Stimulated activated CD4-positive, alpha-beta T cell treated with anti-CD3 and anti-CD28 coated beads, Interleukin-2, amount 100 ng/mL, for 24 hours (primary cell): ENCODE measurements around the gene KCNJ4.
A peak's percentile ranks its signal among the peaks of the same experiment; 100 is the strongest.

Source experiments
- DNase-seq, 2 donors: peaks; one replicate each; pipeline ENCODE4 v3.0.0-alpha.2; 2020

Gene KCNJ4

GRCh38 chr22:38429499-38430068, 25.4 kb downstream of the KCNJ4 start:
- DNase-seq: no peak

DNA sequence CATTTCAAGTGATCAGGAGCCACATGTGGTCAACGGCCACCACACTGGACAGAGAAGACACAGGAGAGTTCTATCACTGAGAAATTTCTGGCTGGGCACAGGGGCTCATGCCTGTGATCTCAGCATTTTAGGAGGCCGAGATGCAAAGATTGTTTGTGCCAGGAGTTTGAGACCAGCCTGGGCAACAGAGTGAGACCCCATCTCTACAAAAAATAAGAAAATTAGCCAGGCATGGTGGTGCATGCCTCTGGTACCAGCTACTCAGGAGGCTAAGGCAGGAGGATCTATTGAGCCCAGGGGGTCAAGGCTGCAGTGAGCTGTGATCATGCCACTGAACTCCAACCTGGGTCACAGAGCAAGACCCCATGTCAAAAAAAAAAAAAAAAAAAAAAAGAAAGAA, 26.3 kb downstream of the KCNJ4 start:
- no peak for DNase-seq

- DNase-seq: no peak
Measured at GRCh38 chr22:38427940-38428339, 27.1 kb downstream of the KCNJ4 start.

- no peak for DNase-seq
Measured at GRCh38 chr22:38427465-38427864, 27.5 kb downstream of the KCNJ4 start.

GRCh38 chr22:38426628-38427027, 28.4 kb downstream of the KCNJ4 start:
- no peak for DNase-seq

DNA sequence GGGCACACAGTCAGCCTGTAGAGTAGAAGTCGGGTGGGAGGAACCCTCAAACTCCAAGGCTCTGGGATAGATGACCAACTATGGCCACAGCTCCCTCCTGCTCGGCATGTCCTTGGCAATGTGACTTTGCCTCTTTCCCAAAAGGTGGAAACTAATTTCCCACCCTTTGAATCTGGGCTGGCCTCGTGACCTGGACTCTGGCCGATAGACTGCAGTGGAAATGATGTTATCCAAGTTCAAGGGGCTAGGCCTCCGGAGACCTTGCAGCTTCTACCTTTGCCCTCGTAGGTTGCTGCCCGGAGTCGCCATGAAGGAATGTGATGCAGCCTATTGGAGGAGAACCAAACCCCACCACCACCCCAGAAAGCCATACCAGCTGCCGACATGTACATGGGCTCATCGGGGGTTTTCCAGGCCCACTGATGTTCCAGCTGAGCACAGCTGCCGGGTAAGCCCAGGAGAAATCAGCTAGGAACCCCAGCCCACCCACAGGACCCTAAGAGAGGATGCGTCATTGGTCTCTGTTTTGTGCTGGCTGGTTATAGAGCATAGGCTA, 30.4 kb downstream of the KCNJ4 start:
- DNase-seq: no peak

DNA sequence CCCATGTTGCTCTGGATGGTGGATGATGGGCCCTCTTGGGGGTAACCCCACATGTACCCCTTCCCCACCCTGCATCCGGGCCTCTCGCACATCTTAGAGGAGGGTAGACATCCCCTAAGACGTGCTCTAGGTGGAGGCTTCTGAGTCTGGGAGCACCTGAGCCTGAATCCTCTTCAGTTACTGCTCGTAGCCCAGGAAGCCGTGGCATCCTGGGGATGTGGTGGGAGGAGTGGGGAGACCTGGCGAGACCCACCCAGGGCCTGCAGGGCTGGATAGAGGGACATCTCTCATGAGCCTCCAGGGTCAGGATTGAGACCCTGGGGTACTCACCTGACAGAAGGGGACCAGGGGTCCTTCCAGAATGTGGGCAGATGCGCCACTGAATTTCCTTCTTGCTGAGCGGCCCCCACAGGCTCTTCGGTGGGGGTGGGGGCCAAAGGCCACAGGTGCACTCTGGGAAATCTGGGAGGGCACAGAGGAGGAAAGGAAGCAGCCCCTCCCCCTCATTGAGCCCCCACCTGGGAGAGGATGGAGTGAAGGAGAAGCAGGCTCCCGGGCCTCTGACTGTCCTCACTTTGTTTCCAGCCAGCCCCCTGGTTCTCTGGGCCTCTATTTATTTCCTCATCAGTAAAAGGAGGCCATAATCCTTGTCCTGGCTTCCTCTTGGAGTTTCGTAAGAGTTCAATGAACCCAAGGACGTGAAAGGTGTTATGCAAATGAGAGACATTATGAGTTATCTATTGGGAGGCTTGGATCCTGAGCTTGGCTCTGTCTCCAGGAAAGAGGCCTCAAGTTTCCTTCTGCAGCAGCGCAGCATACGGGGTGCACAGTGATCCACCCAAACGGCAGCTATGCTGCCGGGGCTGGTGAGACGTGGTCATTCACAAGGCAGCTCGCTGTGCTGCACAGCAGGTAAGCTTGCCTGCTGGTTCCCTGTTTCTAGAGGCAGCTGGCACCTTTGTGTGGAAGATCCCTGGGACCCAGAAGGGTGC, 31.2 kb downstream of the KCNJ4 start:
- no peak for DNase-seq

GRCh38 chr22:38422611-38423511, 32.1 kb downstream of the KCNJ4 start:
- no peak for DNase-seq

DNA sequence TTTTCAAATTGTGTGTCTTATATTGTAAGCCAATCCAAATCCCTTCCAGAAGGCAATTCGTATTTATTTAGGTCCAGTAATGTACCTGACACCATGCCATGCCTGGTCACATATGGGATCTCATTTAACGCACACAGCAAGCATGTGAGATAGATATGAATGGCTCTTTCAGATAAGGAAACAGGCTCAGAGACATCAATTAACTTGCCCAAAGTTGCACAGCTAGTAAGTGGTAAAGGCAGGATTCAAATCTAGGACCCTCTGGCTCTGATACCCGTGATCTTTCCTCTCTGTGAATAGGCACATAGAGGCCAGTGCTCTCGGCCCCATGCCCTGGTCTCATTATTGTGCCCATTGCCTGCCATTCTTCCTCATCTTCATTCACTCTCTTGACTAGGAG, 34.3 kb downstream of the KCNJ4 start:
- no peak for DNase-seq

DNA sequence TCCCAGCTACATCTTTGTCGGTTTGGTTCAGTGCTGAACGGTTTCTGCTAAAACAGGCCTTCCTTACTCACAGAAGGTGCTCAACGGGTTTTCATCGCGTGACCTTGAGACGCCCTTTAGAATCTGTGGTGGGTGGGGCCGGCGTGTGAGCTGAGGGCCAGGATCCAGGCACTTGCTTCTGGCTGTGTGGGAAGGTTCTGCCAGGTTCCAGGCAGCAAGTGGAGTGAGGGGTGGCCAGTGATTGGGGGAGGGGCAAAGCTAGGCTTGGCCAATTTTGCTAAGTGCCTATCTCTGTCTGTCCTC, 35.2 kb downstream of the KCNJ4 start:
- no peak for DNase-seq

GRCh38 chr22:38419121-38419857, 35.7 kb downstream of the KCNJ4 start:
- no peak for DNase-seq

DNA sequence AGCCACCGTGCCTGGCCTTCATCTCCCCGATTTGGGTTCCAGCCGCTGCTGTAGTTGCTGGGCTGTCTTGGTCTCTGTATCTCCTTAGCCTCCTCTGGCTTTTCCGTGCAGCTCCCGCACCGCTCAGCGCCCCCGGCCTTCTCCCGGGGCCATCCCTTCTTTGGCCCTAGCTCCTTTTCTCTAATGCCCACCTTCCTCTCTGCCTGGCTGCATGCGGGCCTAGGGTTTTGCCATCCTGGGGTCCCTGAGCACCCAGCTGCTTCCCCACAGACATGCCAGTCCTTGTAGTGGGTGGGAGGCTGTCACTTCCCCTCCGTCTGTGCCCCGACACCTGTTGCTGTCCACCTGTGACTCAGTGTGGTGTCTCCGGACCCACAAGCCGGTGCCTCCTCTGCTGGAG, 36.4 kb downstream of the KCNJ4 start:
- DNase-seq: no peak

- DNase-seq: no peak
Measured at GRCh38 chr22:38417252-38418060, 37.5 kb downstream of the KCNJ4 start.

GRCh38 chr22:38416621-38417251, 38.3 kb downstream of the KCNJ4 start:
- DNase-seq: no peak

DNA sequence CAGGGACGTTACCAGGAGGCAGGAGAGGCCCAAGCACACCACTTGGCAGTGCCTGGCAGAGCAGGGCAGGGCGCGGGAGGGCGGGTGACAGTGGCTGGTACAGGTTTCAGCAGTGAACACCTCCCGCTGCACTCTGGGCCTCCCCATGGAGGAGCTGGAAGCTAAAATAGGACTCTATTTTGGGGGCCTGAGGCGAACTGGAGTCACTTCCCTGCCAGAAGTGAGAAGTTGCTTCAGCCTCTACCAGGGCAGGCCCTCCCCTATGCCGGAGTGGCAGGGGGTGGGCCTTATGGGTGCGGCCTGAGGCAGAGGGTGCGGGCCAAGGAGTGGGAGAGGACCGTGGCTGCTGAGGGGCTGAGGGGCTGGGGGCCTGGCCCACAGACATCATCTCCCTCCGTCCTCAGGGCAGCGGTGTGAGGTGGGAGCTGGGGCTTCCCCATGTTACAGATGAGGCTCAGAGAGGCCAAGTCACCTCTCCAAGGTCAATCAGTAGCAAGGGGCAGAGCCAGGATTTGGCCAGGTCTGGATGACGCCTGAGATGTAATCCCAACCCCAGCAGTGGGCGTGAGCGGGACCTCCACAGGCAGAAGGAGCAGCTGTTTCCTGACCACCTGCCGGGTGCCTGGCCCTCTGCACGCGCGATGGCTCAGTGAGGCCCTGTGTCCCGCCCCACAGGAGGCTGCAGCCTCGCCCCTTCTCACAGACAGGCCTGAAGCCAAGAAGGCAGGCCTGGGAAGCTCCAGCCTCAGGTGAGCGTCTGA, 39.3 kb downstream of the KCNJ4 start:
- no peak for DNase-seq

- DNase-seq: no peak
Measured at GRCh38 chr22:38415046-38415445, 40.0 kb downstream of the KCNJ4 start.

DNA sequence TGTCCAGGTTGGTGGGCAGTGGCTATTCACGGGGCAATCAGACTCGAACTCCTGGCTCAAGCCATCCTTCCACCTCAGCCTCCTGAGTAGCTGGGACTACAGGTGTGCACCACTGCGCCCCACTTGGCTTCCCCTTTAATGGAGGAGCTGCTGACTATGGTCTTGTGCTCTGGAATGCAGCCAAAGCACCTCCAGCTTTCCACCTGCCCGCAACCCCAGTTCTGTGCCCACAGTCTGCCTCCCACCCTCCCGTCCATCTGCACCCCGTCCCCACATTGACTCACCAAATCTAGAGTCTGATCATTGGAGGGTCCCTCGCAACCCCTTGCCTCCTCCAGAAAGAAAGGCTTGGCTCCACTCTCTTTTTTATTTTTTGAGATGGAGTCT, 41.0 kb downstream of the KCNJ4 start:
- DNase-seq: no peak

GRCh38 chr22:38413085-38414008, 41.7 kb downstream of the KCNJ4 start:
- no peak for DNase-seq

- DNase-seq: peak; percentile 55 to 63
Measured at GRCh38 chr22:38412435-38413084, 42.4 kb downstream of the KCNJ4 start.
